NCI-H128 (cell line): ENCODE data around the gene SYT7.
"Not testable (repeated sequence)": the region's sequence is repeated elsewhere in the genome, so short reads cannot be mapped to it uniquely, and the experiment has no call there.

Experiments used
- DNase-seq: peaks from one replicate; lab custom pipeline; 2025; ENCODE audit not compliant: unreplicated experiment; lab: John Stamatoyannopoulos, UW

The SYT7 gene

DNA sequence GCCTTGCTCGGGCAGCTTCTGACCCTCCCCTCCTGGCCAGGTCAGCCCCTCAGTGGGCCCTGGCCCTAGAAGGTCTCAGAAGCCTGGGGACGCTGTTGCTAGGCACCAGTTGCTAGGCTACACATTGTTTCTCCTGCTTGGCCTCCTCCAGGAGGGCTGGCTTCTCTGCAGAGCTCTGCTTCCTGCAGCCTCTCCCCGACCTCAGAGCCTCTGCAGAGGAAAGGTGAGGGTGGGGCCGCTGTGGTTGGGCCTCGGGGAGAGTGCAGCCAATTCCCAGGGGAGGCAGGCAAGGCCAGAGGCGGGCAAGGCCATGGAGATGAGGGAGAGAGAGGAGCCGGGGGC is 99.9 kb downstream of the SYT7 start:
- no peak for DNase-seq

- DNase-seq: no peak
Observed at GRCh38 chr11:61480261-61480993, 100.4 kb downstream of the SYT7 start.

DNA sequence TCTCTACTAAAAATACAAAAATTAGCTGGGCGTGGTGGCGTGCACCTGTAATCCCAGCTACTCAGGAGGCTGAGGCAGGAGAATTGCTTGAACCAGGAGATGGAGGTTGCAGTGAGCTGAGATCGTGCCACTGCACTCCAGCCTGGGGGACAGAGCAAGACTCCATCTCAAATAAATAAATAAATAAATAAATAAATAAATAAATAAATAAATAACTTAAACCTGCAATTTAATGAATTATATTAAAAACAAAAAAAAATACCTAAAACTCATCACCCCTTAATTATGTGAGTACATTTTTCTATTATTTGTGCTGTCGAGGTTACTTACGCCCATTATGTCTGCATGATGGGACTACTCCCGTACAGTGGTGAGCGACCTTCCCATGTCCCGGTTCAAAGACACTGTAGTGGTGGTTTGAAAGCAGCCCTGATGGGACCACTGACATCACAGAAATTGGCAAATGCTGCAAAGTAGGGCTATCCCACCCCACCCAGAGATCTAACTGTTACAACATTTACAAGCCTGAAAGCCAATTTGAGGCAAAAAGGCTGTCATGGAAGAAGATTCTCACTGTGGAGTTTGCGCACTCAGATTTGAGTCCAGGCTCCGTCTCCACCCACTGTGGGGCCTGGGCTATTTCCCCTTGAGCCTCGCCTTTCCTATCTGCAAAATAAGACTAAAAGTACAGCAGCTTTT is 101.4 kb downstream of the SYT7 start:
- DNase-seq: not testable (repeated sequence)

DNA sequence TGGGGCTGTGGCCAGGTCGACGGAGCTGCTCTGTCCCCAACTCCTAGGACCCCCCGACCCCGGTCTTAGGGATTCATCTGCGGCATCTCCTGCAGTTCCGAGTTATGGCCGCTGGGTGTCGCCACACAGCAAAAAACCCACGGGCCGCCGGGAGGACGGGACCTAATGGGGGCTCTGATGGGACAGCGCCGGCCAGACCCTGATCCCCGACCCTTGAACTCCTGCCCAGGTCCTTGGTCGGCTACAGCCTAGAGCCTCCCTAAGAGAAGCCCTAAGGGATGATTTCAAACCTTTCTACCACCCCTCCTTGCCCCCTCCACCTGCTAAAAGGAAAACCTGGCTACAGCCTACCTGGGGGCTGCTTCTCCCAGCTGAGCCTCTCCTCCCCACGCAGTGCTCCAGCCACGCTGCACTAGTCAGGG is 103.1 kb downstream of the SYT7 start:
- DNase-seq: no peak

DNA sequence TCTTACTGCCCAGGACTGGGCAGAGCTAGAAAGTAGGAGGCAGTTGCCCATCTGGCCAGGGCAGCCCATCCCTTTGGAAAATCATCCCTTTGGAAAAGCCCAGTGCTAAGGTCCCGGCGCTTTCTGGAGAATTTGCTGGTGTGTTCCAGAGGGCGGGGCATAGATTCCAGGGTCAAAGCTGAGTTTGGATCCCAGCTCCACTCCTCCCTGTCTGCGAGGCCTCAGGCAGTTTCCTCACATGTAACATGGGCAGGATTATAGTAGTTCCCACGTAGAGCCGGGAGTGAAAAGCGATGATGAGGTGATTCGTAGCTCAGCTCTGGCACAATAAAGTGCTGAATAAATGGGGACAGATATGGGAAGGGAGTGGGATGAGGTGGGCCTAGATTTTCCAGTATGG is 103.8 kb downstream of the SYT7 start:
- DNase-seq: no peak

DNA sequence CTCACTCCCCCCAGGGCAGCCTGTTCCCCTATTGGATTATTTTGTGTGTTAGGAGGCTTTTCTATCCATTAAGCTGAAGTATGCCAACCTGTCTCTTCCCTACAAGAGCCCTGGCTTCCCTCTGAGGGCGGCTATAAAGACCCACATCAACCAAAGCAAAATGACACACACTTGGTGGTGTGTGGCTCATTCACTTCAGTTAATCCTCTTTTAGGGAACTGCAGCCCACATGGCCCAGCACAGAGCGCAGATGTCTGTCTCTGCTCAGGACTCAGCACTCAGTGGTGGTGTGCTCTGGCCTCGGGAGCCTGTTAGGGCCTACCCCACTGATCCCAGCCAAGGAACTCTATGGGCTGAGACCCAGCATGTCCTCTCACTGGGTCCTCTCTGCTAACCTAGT is 104.5 kb downstream of the SYT7 start:
- no peak for DNase-seq

DNA sequence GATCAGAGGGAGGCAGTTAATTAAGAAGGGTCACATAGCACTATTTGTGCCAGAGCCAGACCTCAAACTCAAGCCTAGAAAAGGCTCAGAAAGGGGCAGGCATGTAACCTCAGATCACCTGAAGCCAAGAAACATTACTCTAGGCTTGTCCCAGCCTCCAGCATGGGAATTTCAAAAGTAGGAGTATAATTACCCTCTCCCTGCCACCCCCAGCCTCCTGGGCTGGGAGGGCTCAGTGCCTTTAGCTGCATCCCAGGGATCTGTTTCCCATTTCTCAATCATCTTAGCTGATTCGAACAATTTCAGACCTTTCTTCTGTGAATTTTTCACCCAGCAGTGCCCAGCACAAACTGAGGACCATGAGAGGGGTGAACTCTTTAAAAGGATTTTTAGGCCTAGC is 105.4 kb downstream of the SYT7 start:
- DNase-seq: no peak

DNA sequence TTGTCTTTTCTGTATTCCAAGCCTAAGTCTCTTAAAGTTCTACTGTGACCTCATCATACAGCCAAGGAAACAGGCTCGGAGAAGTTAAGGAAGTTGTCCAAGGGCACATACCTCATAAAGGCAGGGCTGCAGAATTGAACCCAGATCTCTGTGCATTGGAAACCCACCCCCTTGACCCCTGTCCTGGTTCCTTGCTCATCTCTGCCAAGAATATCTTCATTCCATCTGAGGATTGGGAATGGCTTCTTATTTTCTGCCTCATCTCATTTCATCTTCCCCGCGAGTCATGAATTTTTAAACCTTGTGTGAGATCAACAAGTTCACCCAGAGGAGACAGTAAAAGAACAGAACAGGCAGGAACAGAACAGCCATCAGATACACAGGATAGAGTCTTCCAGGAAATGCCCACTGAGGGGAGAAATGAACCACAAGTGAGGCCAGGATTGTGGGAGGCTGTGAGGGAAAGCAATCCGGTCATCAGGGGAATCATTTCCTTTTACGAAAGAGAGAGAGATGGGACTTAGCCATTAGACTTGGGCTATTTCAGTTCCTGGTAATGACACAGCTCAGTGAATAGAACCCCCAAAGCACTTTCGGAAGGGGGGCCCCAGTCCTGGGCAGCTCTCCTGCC is 106.7 kb downstream of the SYT7 start:
- no peak for DNase-seq

DNA sequence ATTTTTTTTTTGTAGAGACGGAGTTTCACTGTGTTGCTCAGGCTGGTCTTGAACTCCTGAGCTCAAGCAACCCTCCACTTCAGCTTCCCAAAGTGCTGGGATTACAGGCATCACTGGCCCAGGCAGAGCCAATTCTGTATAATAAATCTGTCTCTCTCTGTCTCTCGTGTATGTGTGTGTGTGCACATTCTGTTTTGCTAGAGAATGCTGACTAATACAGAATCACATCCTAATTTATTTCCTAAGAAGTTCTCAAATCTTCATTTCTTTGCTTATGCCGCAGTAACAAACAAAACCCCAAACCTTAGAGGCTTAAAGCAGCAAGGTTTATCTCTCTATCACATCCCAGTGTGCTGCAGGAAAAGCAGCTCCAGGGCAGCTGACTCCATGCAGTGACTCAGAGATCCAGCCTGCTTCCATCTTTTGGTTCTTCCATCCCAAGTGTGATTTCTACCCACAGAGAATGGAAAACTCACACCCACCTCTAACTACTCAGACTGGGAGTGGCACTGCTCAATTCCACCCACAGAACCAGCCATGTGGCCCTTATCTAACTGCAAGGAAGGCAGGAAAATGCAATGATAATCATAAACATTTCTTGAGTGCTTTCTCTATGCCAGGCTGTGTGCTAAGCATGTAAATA is 107.4 kb downstream of the SYT7 start:
- DNase-seq: no peak

GRCh38 chr11:61472868-61473267 is 108.0 kb downstream of the SYT7 start:
- no peak for DNase-seq

- DNase-seq: no peak
Observed at GRCh38 chr11:61472282-61472681, 108.6 kb downstream of the SYT7 start.

DNA sequence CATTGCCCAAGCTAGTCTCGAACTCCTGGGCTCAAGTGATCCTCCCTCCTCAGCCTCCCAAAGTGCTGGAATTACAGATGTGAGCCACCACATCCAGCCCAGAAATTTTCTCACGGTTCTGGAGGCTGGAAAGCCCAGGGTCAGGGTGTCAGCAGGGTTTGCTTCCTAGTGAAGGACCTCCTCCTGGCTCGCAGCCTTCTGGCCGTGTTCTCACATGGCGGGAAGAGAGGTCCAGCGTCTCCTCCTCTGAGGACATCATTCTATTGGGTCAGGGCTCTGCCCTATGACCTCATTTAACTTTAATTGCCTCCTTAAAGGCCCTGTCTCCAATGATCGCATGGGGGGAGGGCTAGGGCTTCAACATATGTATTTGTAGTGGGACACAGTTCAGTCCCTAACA is 112.9 kb downstream of the SYT7 start:
- no peak for DNase-seq

GRCh38 chr11:61467602-61468001 is 113.3 kb downstream of the SYT7 start:
- not testable (repeated sequence) for DNase-seq
